Stomach (tissue), 4 donors: ENCODE measurements around the gene PLEKHM1.

Experiments used
- EP300 ChIP-seq: sonication (generic); formaldehyde crosslinking; IDR thresholded peaks from one replicate; pipeline ENCODE4 v1.6.1; 2017; ENCODE audit warnings: antibody characterized with exemption
- TF ChIP-seq, protein P1 (sequence below), 7 experiments: fragments of 450-650 bp in 4 of 7; fragments of 200-600 bp in 3 of 7; sonication (generic) in 3 of 7; IDR thresholded peaks; one replicate each; pipeline ENCODE4 v1.5.1; 2016 to 2019; ENCODE audit warnings: antibody characterized with exemption in 7 of 7, control low read depth in 2 of 7, mild to moderate bottlenecking in 1 of 7

- TF ChIP-seq, protein P1, sequence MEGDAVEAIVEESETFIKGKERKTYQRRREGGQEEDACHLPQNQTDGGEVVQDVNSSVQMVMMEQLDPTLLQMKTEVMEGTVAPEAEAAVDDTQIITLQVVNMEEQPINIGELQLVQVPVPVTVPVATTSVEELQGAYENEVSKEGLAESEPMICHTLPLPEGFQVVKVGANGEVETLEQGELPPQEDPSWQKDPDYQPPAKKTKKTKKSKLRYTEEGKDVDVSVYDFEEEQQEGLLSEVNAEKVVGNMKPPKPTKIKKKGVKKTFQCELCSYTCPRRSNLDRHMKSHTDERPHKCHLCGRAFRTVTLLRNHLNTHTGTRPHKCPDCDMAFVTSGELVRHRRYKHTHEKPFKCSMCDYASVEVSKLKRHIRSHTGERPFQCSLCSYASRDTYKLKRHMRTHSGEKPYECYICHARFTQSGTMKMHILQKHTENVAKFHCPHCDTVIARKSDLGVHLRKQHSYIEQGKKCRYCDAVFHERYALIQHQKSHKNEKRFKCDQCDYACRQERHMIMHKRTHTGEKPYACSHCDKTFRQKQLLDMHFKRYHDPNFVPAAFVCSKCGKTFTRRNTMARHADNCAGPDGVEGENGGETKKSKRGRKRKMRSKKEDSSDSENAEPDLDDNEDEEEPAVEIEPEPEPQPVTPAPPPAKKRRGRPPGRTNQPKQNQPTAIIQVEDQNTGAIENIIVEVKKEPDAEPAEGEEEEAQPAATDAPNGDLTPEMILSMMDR (IDR thresholded peaks at IDR 0.05) = no peak
- TF ChIP-seq EP300 = no peak
These were observed 94.7 kb downstream of the PLEKHM1 start for GRCh38 chr17:45395569-45396415.
